Psoas muscle (tissue), 8 donors: ENCODE data around the gene LMO2. TPM values are rescaled to one million over a fixed set of nuclear protein-coding genes. Genes with fewer than 3 reads are reported as not detected.
A peak's percentile ranks its signal among the peaks of the same experiment; 100 is the strongest.

Experiments
- ATAC-seq, 4 donors: fragments of 200-7000 bp; cut with Tn5 transposase; one replicate each; pipeline ENCODE4 v1.9.1; 2020; ENCODE audit warnings: moderate library complexity in 3 of 4, mild to moderate bottlenecking in 2 of 4
- DNase-seq, 2 donors: peaks; one replicate each; pipeline ENCODE4 v3.0.0-alpha.2; 2020
- H3K27ac ChIP-seq: fragments of 200-600 bp; one replicate; pipeline ENCODE4 v1.8.0; 2022
- H3K27me3 ChIP-seq, 3 donors: fragments of 200-600 bp in 1 of 3; one replicate each; pipeline versions ENCODE4 v1.6.1 to v1.8.0; 2013 to 2022; ENCODE audit warnings: low read length in 2 of 3, mild to moderate bottlenecking in 2 of 3, moderate library complexity in 1 of 3; ENCODE audit not compliant: insufficient read depth in 3 of 3
- H3K36me3 ChIP-seq, 2 donors: fragments of 200-600 bp in 1 of 2; one replicate each; pipeline versions ENCODE4 v1.6.1 to v1.8.0; 2013 to 2022; ENCODE audit warnings: low read depth in 1 of 2, mild to moderate bottlenecking in 1 of 2, moderate library complexity in 1 of 2; ENCODE audit not compliant: insufficient read depth in 1 of 2
- H3K4me1 ChIP-seq: fragments of 200-600 bp; one replicate; pipeline ENCODE4 v1.8.0; 2022
- H3K4me3 ChIP-seq: fragments of 200-600 bp; one replicate; pipeline ENCODE4 v1.8.0; 2022; ENCODE audit warnings: mild to moderate bottlenecking
- H3K9me3 ChIP-seq: fragments of 200-600 bp; one replicate; pipeline ENCODE4 v1.8.0; 2022
- WGBS, 3 donors: extraction: QIAGEN DNeasy Blood & Tissue Kit; methylation state at CpG; one replicate each; pipeline versions ENCODE4 v1.1.6 to v1.1.7; 2013; 5-methylcytosine and 5-hydroxymethylcytosine counted together
- intact Hi-C, 2 donors: fragments of 100-400 bp; cut with DNase I; formaldehyde crosslinking; loops; one replicate each; pipeline versions ENCODE4 v1.11.0 to v1.14.2; 2022
- polyA plus RNA-seq, 3 donors: library from polyadenylated mRNA; stranded (reverse); fragments of 200-250 nt; gene quantifications; one replicate each; pipeline ENCODE4 v1.2.3, GENCODE V29; 2013
- total RNA-seq, 4 donors: library from RNA; stranded (reverse); fragmentation: NEBNext Ultra II Directional in 2 of 4; extraction: Animal tissue kit (Norgen Biotek cat#: 25700) in 2 of 4; gene quantifications; one replicate each; pipeline versions ENCODE4 v1.2.1 to v1.2.4, GENCODE V29; 2021 to 2023
- TF ChIP-seq, protein P1 (sequence below): fragments of 200-600 bp; IDR thresholded peaks from one replicate; pipeline ENCODE4 v1.8.0; 2022; ENCODE audit warnings: antibody characterized with exemption
- donor health status: healthy with polysubstance abuse.
- donor health status: DM: no; HTN: no; CAD: no; lungs with moderate emphysema.
- donor health status: Bipolar disorder and iron deficiency.
- donor health status: healthy.
- donor health status: DM: yes; HTN: yes; CAD: no.
- donor health status: DM: no; HTN: no; CAD: no.
- donor health status: DM: no; HTN: no; CAD: no.
- donor health status: DM: yes; HTN: yes; CAD: no.

The LMO2 gene
- total and polyA plus RNA-seq, 7 donors: 8.0 to 47.1 (median 12.3) TPM

- no peaks in the 10 kb centered on the region for H3K36me3 ChIP-seq
- ATAC-seq (no peak), DNase-seq (no peak)
- no peak overlapping the region for H3K27ac ChIP-seq
- H3K4me1 ChIP-seq: no peaks in the 10 kb centered on the region
- H3K9me3 ChIP-seq: peaks cover 4% of the 10 kb centered on the region
- no peak overlapping the region for H3K4me3 ChIP-seq
- H3K27me3 ChIP-seq: peaks cover 0 to 6% (median 0%) of the 10 kb centered on the region in 3 donors
- intact Hi-C loops: no loop called here
- TF ChIP-seq, protein P1, sequence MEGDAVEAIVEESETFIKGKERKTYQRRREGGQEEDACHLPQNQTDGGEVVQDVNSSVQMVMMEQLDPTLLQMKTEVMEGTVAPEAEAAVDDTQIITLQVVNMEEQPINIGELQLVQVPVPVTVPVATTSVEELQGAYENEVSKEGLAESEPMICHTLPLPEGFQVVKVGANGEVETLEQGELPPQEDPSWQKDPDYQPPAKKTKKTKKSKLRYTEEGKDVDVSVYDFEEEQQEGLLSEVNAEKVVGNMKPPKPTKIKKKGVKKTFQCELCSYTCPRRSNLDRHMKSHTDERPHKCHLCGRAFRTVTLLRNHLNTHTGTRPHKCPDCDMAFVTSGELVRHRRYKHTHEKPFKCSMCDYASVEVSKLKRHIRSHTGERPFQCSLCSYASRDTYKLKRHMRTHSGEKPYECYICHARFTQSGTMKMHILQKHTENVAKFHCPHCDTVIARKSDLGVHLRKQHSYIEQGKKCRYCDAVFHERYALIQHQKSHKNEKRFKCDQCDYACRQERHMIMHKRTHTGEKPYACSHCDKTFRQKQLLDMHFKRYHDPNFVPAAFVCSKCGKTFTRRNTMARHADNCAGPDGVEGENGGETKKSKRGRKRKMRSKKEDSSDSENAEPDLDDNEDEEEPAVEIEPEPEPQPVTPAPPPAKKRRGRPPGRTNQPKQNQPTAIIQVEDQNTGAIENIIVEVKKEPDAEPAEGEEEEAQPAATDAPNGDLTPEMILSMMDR: no peak
Observed at GRCh38 chr11:33916736-33917135, 24.9 kb upstream of the LMO2 start.

DNA sequence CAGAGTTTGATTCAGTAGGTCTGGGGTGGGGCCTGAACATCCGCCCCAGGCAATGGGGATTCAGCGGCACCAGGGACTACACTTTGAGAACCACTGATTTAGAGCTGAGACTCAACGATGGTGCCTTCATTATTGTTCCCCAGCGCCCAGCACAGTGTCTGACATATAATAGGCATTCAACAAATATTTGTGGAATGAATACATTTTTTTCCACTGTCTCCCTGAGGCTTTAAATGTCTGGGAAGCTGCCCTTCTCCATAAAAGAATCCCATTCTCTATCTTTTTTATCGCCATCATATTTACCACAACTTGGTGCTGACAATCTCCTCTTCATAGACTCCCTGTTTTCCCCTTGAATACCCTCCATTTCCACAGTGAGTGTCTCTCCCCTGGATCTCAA, 23.6 kb upstream of the LMO2 start:
- no peaks in the 10 kb centered on the region for H3K4me1 ChIP-seq
- ATAC-seq (no peak), DNase-seq (no peak)
- H3K27me3 ChIP-seq: peaks cover 0 to 6% (median 0%) of the 10 kb centered on the region in 3 donors
- TF ChIP-seq, protein P1: no peak
- no peaks in the 10 kb centered on the region for H3K36me3 ChIP-seq
- no peak overlapping the region for H3K27ac ChIP-seq
- no peak overlapping the region for H3K4me3 ChIP-seq
- WGBS, 3 donors: 74 to 84% (median 80%) methylated on average over 5 of the region's 5 CpGs
- intact Hi-C loops: no loop called here
- H3K9me3 ChIP-seq: peaks cover 4% of the 10 kb centered on the region

DNA sequence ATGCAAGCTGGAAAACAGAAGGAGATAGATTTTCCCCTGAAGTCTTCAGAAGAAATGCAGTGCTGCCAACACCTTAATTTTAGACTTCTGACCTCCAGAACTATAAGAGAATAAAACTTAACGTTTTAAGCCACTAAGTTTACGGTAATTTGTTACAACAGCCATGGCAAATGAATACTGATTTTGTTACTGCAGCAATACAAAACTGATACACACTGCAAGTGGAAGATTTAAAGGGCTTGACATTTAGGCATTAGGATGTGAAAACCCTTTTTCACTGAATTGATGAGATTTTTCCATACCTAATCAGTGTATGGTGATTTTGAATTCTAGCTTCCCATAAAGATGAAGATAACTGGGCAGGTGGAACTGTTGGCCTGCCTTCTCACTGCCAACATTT, 22.1 kb upstream of the LMO2 start:
- no peak for DNase-seq
- H3K27ac ChIP-seq: no peak overlapping the region
- H3K4me1 ChIP-seq: no peaks in the 10 kb centered on the region
- no peak overlapping the region for H3K4me3 ChIP-seq
- no peaks in the 10 kb centered on the region for H3K36me3 ChIP-seq
- intact Hi-C loops: no loop called here
- TF ChIP-seq, protein P1: no peak
- H3K9me3 ChIP-seq: peaks cover 4% of the 10 kb centered on the region
- no peak for ATAC-seq
- no peaks in the 10 kb centered on the region for H3K27me3 ChIP-seq
- WGBS, 3 donors: 79 to 83% (median 81%) methylated on average over 2 of the region's 2 CpGs

GRCh38 chr11:33912405-33913361, 20.8 kb upstream of the LMO2 start:
- 43 to 56% (median 48%) methylated on average over 12 of the region's 12 CpGs for WGBS, 3 donors
- peak in 1 of 2 donors; percentile 56 for DNase-seq
- intact Hi-C loops: no loop called here
- ATAC-seq: peak; percentile 92 to 99 (median 98)
- Histone ChIP-seq H3K4me3 (no peak overlapping the region), H3K4me1 (no peaks in the 10 kb centered on the region), H3K27ac (peak overlapping the region; percentile 66), H3K36me3 (no peaks in the 10 kb centered on the region), H3K9me3 (peaks cover 4% of the 10 kb centered on the region), H3K27me3 (no peaks in the 10 kb centered on the region)
- TF ChIP-seq, protein P1: no peak

GRCh38 chr11:33910958-33911339, 19.1 kb upstream of the LMO2 start:
- intact Hi-C loops: no loop called here
- Histone ChIP-seq H3K9me3 (peaks cover 4% of the 10 kb centered on the region), H3K4me1 (no peaks in the 10 kb centered on the region), H3K4me3 (no peak overlapping the region), H3K27me3 (no peaks in the 10 kb centered on the region), H3K27ac (no peak overlapping the region), H3K36me3 (no peaks in the 10 kb centered on the region)
- TF ChIP-seq, protein P1: no peak
- no peak for ATAC-seq
- DNase-seq: no peak
